Measurements from ENCODE around the gene TCEA3. TPM values are rescaled to one million over a fixed set of nuclear protein-coding genes. Genes with fewer than 3 reads are reported as not detected.

TCEA3 gene
- total and polyA plus RNA-seq, 2 experiments from 2014 or later: 174 to 203 TPM

DNA sequence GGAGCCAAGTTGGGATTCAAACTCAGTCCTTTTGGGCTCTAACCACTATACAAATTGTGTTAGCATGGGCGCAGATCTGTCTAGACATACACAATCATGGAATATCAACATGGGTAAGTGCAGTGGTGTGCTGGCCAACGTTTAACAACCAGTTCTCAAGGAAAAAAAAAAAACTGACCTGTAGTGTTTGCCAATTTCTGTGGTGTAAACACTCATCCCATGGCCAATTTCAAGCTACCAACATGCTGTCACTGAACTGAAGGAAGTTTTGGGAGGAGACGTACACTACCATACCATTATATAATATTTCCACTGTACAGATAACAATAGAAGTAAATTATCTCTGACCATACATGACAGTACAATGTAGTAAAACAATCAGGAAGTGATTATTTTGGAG is 3.2 kb downstream of the TCEA3 start:
- H3K36me3 ChIP-seq: peaks cover 6% of the 10 kb centered on the region
- no peaks in the 10 kb centered on the region for H3K27me3 ChIP-seq
- H3K9me3 ChIP-seq (ENCODE audit: low read depth): no peaks in the 10 kb centered on the region
- H3K4me3 ChIP-seq: no peak overlapping the region
- peaks cover 54% of the 10 kb centered on the region for H3K4me1 ChIP-seq (ENCODE audit: low read depth)
- TF ChIP-seq, protein P1, sequence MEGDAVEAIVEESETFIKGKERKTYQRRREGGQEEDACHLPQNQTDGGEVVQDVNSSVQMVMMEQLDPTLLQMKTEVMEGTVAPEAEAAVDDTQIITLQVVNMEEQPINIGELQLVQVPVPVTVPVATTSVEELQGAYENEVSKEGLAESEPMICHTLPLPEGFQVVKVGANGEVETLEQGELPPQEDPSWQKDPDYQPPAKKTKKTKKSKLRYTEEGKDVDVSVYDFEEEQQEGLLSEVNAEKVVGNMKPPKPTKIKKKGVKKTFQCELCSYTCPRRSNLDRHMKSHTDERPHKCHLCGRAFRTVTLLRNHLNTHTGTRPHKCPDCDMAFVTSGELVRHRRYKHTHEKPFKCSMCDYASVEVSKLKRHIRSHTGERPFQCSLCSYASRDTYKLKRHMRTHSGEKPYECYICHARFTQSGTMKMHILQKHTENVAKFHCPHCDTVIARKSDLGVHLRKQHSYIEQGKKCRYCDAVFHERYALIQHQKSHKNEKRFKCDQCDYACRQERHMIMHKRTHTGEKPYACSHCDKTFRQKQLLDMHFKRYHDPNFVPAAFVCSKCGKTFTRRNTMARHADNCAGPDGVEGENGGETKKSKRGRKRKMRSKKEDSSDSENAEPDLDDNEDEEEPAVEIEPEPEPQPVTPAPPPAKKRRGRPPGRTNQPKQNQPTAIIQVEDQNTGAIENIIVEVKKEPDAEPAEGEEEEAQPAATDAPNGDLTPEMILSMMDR (IDR thresholded peaks at IDR 0.05; ENCODE audit: low read depth, low read length): no peak
- H3K27ac ChIP-seq: no peak overlapping the region
- DNase-seq (ENCODE audit: low read depth in 1 of 2, low spot score in 1 of 2): no peak

DNA sequence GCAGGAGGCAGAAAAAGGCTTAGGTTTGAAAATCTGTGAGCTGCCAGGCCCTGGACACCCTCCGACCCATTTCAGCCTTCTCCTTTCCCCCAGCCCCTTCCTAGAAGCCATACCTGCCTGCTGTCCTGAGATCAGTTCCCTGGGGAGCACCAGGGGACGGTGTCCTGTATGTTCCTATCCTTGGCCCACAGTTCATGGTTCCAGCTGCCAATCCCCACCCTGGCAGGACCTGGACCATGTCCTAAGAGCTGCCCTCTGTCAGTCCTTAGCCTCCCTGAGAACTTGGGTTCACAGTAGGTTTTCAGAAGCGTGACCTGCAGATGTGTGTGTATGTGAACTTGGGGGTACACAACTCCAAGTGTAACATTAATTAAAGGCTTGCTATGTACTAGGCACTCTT is 3.8 kb downstream of the TCEA3 start:
- H3K27ac ChIP-seq: no peak overlapping the region
- no peaks in the 10 kb centered on the region for H3K27me3 ChIP-seq

DNA sequence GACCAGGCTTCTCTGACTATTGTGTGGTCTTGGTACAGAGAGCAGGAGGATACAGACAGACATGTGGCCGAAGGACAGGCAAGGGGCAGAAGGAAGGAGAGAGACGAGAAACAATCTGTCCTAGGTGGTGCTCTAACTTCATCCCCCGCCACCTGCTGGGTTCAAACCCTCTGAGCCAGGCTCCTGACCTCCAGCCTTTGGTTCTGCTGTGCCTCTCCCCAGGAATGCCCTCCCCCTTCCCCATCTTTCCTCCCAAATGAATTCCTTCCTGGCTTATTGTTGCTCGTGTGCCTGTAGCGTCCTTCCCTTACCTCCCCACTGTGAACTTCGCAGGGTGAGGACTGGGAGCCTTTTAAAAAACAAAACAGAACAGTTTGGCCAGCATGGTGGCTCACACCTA is 5.4 kb downstream of the TCEA3 start:
- TF ChIP-seq, protein P1 (IDR thresholded peaks at IDR 0.05; ENCODE audit: low read depth, low read length): no peak
- peak in 1 of 2 donors; percentile 16 for DNase-seq (ENCODE audit: low read depth in 1 of 2, low spot score in 1 of 2)
- H3K36me3 ChIP-seq: peaks cover 16% of the 10 kb centered on the region
- no peaks in the 10 kb centered on the region for H3K9me3 ChIP-seq (ENCODE audit: low read depth)
- H3K27ac ChIP-seq: peak overlapping the region; percentile 77
- H3K27me3 ChIP-seq: no peaks in the 10 kb centered on the region
- H3K4me1 ChIP-seq (ENCODE audit: low read depth): peaks cover 49% of the 10 kb centered on the region
- no peak overlapping the region for H3K4me3 ChIP-seq

More for the DNA sequence above, 3.8 kb downstream of the TCEA3 start:
- H3K9me3 ChIP-seq (ENCODE audit: low read depth): no peaks in the 10 kb centered on the region
- TF ChIP-seq, protein P1 (IDR thresholded peaks at IDR 0.05; ENCODE audit: low read depth, low read length): no peak
- no peak for DNase-seq (ENCODE audit: low read depth in 1 of 2, low spot score in 1 of 2)
- H3K4me1 ChIP-seq (ENCODE audit: low read depth): peaks cover 54% of the 10 kb centered on the region
- no peak overlapping the region for H3K4me3 ChIP-seq
- peaks cover 9% of the 10 kb centered on the region for H3K36me3 ChIP-seq

DNA sequence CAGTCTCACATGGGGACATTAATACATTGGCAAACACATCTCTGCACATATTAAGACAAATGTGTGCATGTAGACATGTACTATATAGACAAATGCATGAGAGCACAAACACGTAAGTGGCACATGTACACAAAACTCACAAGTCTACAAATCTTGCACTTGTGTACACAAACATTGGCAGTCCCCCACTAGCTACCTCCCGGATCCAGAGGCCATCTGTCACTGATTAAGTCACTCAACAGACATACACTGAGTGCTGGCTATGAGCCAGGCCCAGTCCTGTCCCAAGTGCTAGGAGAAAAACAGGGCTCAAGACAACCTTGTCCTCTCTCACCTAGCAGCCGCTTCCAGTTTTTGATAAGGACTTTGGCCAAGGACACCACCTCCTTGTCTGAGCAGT is 7.0 kb downstream of the TCEA3 start:
- peak in 1 of 2 donors; percentile 89 for DNase-seq (ENCODE audit: low read depth in 1 of 2, low spot score in 1 of 2)
- H3K9me3 ChIP-seq (ENCODE audit: low read depth): no peaks in the 10 kb centered on the region
- H3K4me3 ChIP-seq: no peak overlapping the region

DNA sequence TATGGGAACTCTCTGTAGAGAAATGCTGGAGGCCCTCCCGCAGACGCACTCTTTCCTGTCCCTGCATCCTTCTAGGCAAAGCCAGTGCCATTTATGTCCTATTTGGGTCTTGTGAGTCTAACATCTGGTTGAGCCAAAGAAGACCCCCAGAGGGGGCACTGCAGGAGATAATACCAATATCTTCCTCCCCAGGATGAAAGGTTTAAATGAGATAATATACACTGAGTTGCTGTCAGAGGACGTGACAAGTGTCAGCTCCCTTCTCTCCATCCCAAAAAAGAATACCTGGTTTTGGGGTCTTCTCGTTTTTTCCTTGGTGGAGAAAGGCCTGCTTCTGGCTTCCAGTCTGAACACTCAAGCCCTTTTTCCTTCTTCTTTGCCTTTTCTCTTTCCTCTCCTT is 7.6 kb downstream of the TCEA3 start:
- H3K27me3 ChIP-seq: no peaks in the 10 kb centered on the region
- TF ChIP-seq, protein P1 (IDR thresholded peaks at IDR 0.05; ENCODE audit: low read depth, low read length): no peak
- peaks cover 24% of the 10 kb centered on the region for H3K36me3 ChIP-seq
- H3K4me3 ChIP-seq: no peak overlapping the region
- H3K9me3 ChIP-seq (ENCODE audit: low read depth): no peaks in the 10 kb centered on the region
- DNase-seq (ENCODE audit: low read depth in 1 of 2, low spot score in 1 of 2): no peak
- peaks cover 33% of the 10 kb centered on the region for H3K4me1 ChIP-seq (ENCODE audit: low read depth)
- H3K27ac ChIP-seq: peak overlapping the region; percentile 77

More for the DNA sequence above, 7.0 kb downstream of the TCEA3 start:
- TF ChIP-seq, protein P1 (IDR thresholded peaks at IDR 0.05; ENCODE audit: low read depth, low read length): no peak
- H3K27ac ChIP-seq: peak overlapping the region; percentile 77
- no peaks in the 10 kb centered on the region for H3K27me3 ChIP-seq
- H3K4me1 ChIP-seq (ENCODE audit: low read depth): peaks cover 39% of the 10 kb centered on the region
- peaks cover 24% of the 10 kb centered on the region for H3K36me3 ChIP-seq
